GM13977 (cell line): ENCODE measurements around the gene ELOVL6.
"Not testable (repeated sequence)": the region's sequence is repeated elsewhere in the genome, so short reads cannot be mapped to it uniquely, and the experiment has no call there.

Experiments
- DNase-seq: peaks from one replicate; pipeline ENCODE4 v3.0.0; 2012; ENCODE audit warnings: low spot score
- in situ Hi-C: fragments of 300-500 bp; cut with MboI; formaldehyde crosslinking; loops from one replicate; pipeline ENCODE4 v1.12.0; 2022; ENCODE audit warnings: low sequenced_read_pairs, low pct_unique_long_range_greater_than_20kb, mixed read lengths, inconsistent platforms; ENCODE audit not compliant: unreplicated experiment
- TF ChIP-seq, protein P1 (sequence below): IDR thresholded peaks from 2 replicates; pipeline ENCODE4 v1.5.1; 2012; ENCODE audit warnings: mild to moderate bottlenecking, control low read depth; ENCODE audit not compliant: insufficient read depth; ENCODE audit errors: extremely low read depth, missing control alignments

The ELOVL6 gene

DNA sequence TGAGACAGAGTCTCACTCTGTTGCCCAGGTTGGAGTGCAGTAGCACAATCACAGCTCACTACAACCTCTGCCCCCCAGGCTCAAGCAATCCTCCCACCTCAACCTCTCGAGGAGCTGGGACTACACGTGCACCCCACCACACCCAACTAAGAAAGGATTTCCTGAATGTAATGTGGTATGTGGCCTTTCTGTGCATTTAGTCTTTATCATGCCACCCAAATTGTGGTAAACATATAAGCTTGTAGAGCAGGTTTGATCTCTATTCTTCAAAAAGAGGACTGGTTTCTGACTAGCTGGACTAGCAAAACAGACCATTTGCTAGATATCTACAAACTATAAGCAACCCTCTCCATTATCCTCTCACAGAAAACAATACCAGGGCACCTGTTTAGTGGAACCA lies 33.6 kb downstream of the ELOVL6 start:
- in situ Hi-C loops = no loop called here
- TF ChIP-seq, protein P1, sequence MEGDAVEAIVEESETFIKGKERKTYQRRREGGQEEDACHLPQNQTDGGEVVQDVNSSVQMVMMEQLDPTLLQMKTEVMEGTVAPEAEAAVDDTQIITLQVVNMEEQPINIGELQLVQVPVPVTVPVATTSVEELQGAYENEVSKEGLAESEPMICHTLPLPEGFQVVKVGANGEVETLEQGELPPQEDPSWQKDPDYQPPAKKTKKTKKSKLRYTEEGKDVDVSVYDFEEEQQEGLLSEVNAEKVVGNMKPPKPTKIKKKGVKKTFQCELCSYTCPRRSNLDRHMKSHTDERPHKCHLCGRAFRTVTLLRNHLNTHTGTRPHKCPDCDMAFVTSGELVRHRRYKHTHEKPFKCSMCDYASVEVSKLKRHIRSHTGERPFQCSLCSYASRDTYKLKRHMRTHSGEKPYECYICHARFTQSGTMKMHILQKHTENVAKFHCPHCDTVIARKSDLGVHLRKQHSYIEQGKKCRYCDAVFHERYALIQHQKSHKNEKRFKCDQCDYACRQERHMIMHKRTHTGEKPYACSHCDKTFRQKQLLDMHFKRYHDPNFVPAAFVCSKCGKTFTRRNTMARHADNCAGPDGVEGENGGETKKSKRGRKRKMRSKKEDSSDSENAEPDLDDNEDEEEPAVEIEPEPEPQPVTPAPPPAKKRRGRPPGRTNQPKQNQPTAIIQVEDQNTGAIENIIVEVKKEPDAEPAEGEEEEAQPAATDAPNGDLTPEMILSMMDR = no peak
- DNase-seq = no peak

DNA sequence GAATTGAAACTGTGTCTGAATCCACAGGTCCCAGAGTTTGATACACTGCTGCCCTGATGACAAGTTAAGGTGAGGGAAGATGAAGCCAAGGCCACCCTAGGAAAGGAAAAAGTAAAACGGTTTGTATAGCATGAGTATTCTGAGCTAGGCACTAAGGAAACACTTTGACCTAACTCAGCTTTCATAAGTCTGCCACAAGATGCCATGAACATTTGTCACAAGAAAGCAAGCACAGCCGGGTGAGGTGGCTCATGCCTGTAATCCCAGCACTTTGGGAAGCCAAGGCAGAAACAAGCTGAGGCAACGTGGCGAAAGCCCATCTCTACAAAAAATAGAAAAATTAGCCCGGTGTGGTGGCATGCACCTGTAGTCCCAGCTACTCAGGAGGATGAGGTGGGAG lies 34.2 kb downstream of the ELOVL6 start:
- TF ChIP-seq, protein P1 = no peak
- no peak for DNase-seq
- in situ Hi-C loops = no loop called here

DNA sequence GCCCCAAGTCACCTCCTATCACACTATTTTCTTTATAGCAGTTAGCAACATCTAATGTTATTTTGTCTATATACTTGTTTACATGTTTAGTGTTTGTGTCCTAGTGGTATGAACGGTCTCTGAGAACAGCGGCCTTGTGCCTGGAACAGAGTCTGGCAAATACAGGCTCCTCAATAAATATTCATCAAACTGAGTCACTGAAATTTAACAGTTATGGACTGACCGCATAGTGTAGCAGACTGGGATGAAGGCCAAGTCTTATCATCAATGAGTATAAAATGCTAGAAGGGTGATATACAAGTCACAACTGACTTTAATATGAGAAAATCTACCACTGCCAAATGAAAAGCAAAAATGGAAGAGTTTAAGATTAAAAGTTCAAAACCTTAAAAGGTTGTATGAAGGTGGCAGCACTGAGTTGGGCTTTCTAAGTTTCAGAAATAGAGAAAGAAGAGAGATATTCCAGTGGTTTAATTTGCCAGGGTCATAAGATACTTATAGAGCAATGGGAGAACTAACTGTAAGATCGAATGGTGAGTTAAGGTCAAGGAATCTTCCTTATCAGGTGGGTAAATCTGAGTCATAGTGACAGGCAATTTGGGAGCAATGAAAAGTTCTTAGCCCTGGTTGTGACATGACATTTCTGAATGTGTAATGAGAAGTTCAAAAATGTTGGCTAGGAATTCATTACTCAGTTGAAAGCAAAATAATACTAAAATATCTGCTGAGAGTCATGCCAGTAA lies 34.9 kb downstream of the ELOVL6 start:
- no peak for DNase-seq
- in situ Hi-C loops = no loop called here
- TF ChIP-seq, protein P1 = no peak

DNA sequence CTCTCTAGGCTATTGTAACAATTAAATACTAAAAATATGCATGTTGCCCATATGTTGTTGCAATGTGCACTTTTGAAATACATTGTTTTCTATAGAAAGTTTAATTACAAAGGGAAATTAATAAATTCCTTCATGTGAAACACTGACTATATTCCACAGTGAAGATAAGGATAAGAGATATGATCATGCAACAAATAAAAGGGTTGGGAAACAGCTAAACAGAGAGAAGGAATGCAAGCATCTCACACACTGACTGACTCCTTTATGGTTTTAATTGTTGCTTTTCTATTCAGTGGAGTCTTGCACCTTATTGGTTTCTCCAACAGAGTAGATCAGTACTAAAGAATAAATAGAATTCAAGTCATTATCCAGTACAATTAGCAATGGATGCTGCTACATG lies 37.8 kb downstream of the ELOVL6 start:
- TF ChIP-seq, protein P1 = no peak
- in situ Hi-C loops = no loop called here
- no peak for DNase-seq

DNA sequence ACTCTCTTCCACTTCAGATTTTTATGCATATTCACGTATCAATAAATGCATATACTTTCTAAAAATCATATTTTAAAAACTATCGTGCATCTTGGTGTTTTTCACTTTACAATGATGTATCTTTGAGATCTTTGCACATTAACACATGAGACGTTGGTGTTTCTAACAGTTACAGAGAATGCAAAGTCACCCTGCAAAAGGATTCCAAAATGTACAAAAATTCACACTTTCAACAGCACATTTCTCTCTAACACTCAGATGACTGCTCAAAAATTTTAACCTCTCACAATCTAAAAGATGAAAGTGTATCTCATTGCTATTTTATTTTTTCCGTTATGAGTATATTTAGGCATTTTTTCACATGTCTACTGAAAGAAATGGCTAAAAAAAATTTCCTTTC lies 38.9 kb downstream of the ELOVL6 start:
- in situ Hi-C loops = no loop called here
- TF ChIP-seq, protein P1 = no peak
- no peak for DNase-seq

DNA sequence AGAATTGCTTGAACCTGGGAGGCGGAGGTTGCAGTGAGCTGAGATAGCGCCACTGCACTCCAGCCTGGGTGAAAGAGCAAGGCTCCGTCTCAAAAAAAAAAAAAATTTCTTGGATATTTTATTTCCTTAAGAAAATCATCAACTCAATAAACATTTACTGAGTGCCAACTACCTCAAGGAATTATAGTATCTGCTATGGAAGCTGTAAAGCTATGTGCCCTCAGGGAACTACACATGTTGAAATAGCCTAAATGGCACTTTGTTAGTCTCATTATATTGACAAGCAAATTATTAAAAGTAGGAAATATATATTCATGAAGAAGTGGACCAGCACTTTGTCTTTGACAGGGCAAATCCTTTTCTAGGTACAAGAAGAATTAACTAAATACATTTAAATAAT lies 40.8 kb downstream of the ELOVL6 start:
- TF ChIP-seq, protein P1 = no peak
- DNase-seq = no peak
- in situ Hi-C loops = no loop called here

DNA sequence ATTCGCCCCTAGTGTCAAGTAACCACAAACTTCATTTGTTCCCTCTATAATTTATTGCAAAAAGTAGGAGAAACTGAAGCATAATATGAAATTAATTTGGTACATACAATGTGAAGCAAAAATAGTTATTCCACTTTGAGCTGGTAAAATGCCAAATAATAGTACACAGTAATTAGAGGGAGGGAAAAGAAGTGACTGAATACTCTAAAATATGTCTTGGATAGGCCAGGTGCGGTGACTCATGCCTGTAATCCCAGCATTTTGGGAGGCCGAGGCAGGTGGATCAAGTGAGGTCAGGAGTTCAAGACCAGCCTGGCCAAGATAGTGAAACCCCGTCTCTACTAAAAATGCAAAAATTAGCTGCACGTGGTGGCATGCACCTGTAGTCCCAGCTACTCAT lies 41.2 kb downstream of the ELOVL6 start:
- DNase-seq, in situ Hi-C loops: not testable (repeated sequence)
